Fibroblast of lung (primary cell): Measurements from ENCODE around the gene KIF21B. TPM values are rescaled to one million over a fixed set of nuclear protein-coding genes. Genes with fewer than 3 reads are reported as not detected.

Source experiments
- DNase-seq, 2 donors: peaks; one replicate each; pipeline versions ENCODE4 v3.0.0 to v3.0.0-alpha.2; 2010; ENCODE audit warnings: low read depth in 2 of 2
- H2AFZ ChIP-seq: 2 replicates; pipeline ENCODE4 v1.5.1; 2012; ENCODE audit warnings: low read length, control low read depth, inconsistent platforms
- H3K27ac ChIP-seq: 2 replicates; pipeline ENCODE4 v1.5.1; 2011; ENCODE audit warnings: low read length, control low read depth; ENCODE audit not compliant: insufficient read depth
- H3K27me3 ChIP-seq: 2 replicates; pipeline ENCODE4 v1.5.1; 2011; ENCODE audit warnings: mild to moderate bottlenecking, low read length; ENCODE audit not compliant: control insufficient read depth, insufficient read depth
- H3K36me3 ChIP-seq: 2 replicates; pipeline ENCODE4 v1.5.1; 2011; ENCODE audit warnings: low read length; ENCODE audit not compliant: control insufficient read depth, insufficient read depth
- H3K4me1 ChIP-seq: 2 replicates; pipeline ENCODE4 v1.5.1; 2011; ENCODE audit warnings: low read length; ENCODE audit not compliant: control insufficient read depth, insufficient read depth; ENCODE audit errors: extremely low read depth
- H3K4me2 ChIP-seq: 2 replicates; pipeline ENCODE4 v1.5.1; 2011; ENCODE audit warnings: low read length, control low read depth; ENCODE audit not compliant: insufficient read depth; ENCODE audit errors: extremely low read depth
- H3K4me3 ChIP-seq, 4 experiments: fragments of 200-600 bp in 1 of 4; sonication (generic) in 1 of 4; replicated peaks in 1 of 4; 2 replicates each; pipeline ENCODE4 v1.5.1; 2011 to 2016; ENCODE audit warnings: low read length in 4 of 4, low read depth in 3 of 4, mild to moderate bottlenecking in 3 of 4, control low read depth in 2 of 4, inconsistent platforms in 1 of 4, mixed read lengths in 1 of 4; ENCODE audit not compliant: insufficient read depth in 1 of 4; ENCODE audit errors: control extremely low read depth in 1 of 4
- H3K79me2 ChIP-seq: 2 replicates; pipeline ENCODE4 v1.5.1; 2012; ENCODE audit warnings: mild to moderate bottlenecking, low read length, inconsistent platforms; ENCODE audit not compliant: control insufficient read depth, insufficient read depth
- H3K9ac ChIP-seq: 2 replicates; pipeline ENCODE4 v1.5.1; 2011; ENCODE audit warnings: mild to moderate bottlenecking, low read length, control low read depth; ENCODE audit not compliant: insufficient read depth
- H3K9me3 ChIP-seq: 2 replicates; pipeline ENCODE4 v1.5.1; 2012; ENCODE audit warnings: low read depth, low read length; ENCODE audit not compliant: control insufficient read depth, insufficient read depth
- H4K20me1 ChIP-seq: 2 replicates; pipeline ENCODE4 v1.5.1; 2011; ENCODE audit warnings: low read length; ENCODE audit not compliant: control insufficient read depth, insufficient read depth; ENCODE audit errors: extremely low read depth
- EZH2 ChIP-seq: IDR thresholded peaks from 2 replicates; pipeline ENCODE4 v1.5.1; 2012; ENCODE audit warnings: low read length, control low read depth, mild to moderate bottlenecking; ENCODE audit errors: missing control alignments
- polyA plus RNA-seq, 2 donors: library from polyadenylated mRNA; depleted of rRNA in 1 of 2; stranded (reverse) in 1 of 2; unstranded in 1 of 2; fragments of >200 nt; gene quantifications; 2 replicates each; pipeline ENCODE4 v1.2.1, GENCODE V29; 2011 to 2012; ENCODE audit warnings: missing spikeins in 1 of 2
- total RNA-seq: library from RNA; depleted of rRNA; stranded (reverse); fragments of >200 nt; gene quantifications from 2 replicates; pipeline ENCODE4 v1.2.1, GENCODE V29; 2014
- TF ChIP-seq, protein P1 (sequence below), 2 donors: IDR thresholded peaks in 1 of 2; conservative IDR thresholded peaks in 1 of 2; 1 replicate in 1 of 2; 2 replicates in 1 of 2; pipeline ENCODE4 v1.5.1; 2011 to 2012; ENCODE audit warnings: low read length in 2 of 2, control low read depth in 1 of 2, inconsistent platforms in 1 of 2, low read depth in 1 of 2, mild to moderate bottlenecking in 1 of 2

KIF21B gene
- total and polyA plus RNA-seq, 2 donors (not counting 1 experiment from before 2014, with no cell fraction given) = under 0.01 to 0.08 TPM

DNA sequence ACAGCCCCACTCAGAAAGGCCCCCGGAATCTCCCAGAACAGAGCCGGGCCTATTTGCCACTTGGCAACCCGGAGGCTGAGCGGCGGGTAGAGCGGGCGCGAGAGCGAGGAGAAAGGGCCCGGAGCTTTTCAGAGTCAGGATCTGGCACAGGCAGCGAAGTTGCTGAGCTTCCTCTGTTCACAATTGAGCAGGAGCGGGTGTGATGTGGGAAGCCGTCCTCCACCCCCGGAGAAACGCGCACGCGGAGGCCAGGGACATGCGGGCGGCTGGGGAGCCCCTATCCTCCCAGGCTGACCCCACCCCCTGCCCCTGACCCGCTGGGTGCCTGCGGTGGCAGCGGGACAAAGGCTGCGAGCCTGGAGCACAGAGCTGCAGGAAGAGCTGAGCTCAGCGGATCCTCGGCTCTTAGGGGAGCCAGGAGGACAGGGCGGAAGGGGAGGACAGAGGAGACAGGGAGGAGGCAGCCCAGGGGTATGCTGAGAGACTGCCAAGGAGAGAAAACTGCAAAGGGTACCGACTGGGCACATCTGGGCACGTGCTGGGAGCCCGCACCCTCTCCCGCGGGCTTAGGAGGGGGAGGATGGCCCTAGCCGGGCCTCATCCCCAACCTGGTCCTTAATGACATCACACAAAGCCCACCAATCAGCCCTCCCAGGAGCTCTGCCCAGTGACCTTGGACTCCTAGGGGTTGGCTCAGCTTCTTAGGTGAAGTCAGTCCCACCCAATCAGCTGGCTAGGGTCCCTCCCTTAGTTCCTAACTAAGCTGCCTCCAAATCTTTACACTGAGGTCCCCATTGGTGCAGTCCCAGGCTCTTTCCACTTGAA, 9.3 kb downstream of the KIF21B start:
- Histone ChIP-seq H3K79me2 (no peaks in the 10 kb centered on the region), H2AFZ (no peak overlapping the region), H3K4me1 (no peaks in the 10 kb centered on the region), H3K9ac (no peak overlapping the region), H3K4me2 (no peak overlapping the region), H3K27ac (no peak overlapping the region), H3K9me3 (no peaks in the 10 kb centered on the region), H3K27me3 (peaks cover 26% of the 10 kb centered on the region), H4K20me1 (no peaks in the 10 kb centered on the region), H3K36me3 (no peaks in the 10 kb centered on the region), H3K4me3 (no peak overlapping the region)
- no peak for DNase-seq
- TF ChIP-seq EZH2 = no peak
- TF ChIP-seq, protein P1, sequence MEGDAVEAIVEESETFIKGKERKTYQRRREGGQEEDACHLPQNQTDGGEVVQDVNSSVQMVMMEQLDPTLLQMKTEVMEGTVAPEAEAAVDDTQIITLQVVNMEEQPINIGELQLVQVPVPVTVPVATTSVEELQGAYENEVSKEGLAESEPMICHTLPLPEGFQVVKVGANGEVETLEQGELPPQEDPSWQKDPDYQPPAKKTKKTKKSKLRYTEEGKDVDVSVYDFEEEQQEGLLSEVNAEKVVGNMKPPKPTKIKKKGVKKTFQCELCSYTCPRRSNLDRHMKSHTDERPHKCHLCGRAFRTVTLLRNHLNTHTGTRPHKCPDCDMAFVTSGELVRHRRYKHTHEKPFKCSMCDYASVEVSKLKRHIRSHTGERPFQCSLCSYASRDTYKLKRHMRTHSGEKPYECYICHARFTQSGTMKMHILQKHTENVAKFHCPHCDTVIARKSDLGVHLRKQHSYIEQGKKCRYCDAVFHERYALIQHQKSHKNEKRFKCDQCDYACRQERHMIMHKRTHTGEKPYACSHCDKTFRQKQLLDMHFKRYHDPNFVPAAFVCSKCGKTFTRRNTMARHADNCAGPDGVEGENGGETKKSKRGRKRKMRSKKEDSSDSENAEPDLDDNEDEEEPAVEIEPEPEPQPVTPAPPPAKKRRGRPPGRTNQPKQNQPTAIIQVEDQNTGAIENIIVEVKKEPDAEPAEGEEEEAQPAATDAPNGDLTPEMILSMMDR (conservative IDR thresholded peaks at IDR 0.05 in 1 of 2, IDR thresholded peaks at IDR 0.05 in 1 of 2; ENCODE audit: low read depth in 1 of 2, low read length in 2 of 2) = no peak

DNA sequence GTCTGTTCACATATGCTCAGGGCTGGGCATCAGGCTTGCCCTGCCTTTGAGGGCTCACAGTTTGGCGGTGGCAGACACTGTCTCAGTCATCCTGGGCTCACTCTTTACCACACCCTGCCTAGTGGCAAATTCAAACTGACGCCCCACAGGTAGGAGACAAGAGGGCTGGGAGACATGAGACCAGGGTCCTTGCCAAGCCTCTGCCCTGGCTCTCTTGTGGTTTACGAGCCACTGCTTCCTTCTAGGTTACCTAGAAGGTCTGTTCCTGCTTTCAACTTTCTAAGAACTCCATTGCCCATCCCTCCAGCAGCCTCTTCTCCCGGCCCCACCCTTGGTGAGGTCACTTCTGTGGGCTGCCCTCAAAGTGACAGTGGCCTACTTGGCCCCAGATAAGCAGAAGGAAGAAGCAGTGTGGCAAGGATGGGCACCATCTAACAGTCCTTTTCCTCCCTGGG, 10.5 kb downstream of the KIF21B start:
- Histone ChIP-seq H3K9me3 (no peaks in the 10 kb centered on the region), H3K79me2 (no peaks in the 10 kb centered on the region), H3K36me3 (no peaks in the 10 kb centered on the region), H3K27me3 (peaks cover 23% of the 10 kb centered on the region), H3K4me1 (no peaks in the 10 kb centered on the region), H2AFZ (no peak overlapping the region), H3K4me2 (no peak overlapping the region), H3K9ac (no peak overlapping the region), H3K27ac (no peak overlapping the region), H3K4me3 (no peak overlapping the region), H4K20me1 (no peaks in the 10 kb centered on the region)
- no peak for TF ChIP-seq EZH2
- TF ChIP-seq, protein P1 (conservative IDR thresholded peaks at IDR 0.05 in 1 of 2, IDR thresholded peaks at IDR 0.05 in 1 of 2; ENCODE audit: low read depth in 1 of 2, low read length in 2 of 2) = no peak
- DNase-seq = no peak

DNA sequence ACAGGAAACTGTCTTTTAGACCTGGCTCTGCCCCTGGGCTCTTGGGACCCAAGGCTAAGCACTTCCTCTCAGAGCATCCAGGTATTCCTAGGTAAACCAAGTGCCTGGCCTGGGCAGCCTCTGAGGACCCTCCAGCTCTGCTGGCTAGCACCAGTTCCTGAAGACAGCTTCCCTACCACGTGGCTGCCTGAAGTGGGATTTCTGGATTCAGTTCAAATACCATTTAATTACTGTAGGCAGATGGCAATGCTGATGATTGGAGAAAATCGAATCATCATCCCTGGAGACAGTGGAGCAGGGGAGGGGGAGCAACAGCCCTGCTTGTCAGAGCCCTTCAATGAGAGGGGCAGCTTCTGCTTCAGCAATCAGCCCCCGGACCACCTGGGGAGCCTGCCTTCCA, 11.9 kb downstream of the KIF21B start:
- Histone ChIP-seq H3K4me1 (no peaks in the 10 kb centered on the region), H3K4me2 (no peak overlapping the region), H3K9me3 (no peaks in the 10 kb centered on the region), H3K9ac (no peak overlapping the region), H2AFZ (no peak overlapping the region), H3K36me3 (no peaks in the 10 kb centered on the region), H3K27ac (no peak overlapping the region), H3K4me3 (no peak overlapping the region), H4K20me1 (no peaks in the 10 kb centered on the region), H3K79me2 (no peaks in the 10 kb centered on the region), H3K27me3 (peaks cover 22% of the 10 kb centered on the region)
- no peak for DNase-seq
- TF ChIP-seq, protein P1 (conservative IDR thresholded peaks at IDR 0.05 in 1 of 2, IDR thresholded peaks at IDR 0.05 in 1 of 2; ENCODE audit: low read depth in 1 of 2, low read length in 2 of 2) = no peak
- TF ChIP-seq EZH2 = no peak
